Measurements from ENCODE around the gene LRBA. TPM values are rescaled to one million over a fixed set of nuclear protein-coding genes. Genes with fewer than 3 reads are reported as not detected.
A peak's percentile ranks its signal among the peaks of the same experiment; 100 is the strongest.

Gene LRBA
- polyA plus RNA-seq, 1 of the 3 experiments (the other 2 are of a cell fraction), result 11.4 TPM

GRCh38 chr4:150411520-150411919 lies 603.6 kb downstream of the LRBA start (continued):
- TF ChIP-seq FOXJ3 (CRISPR knock-in tag; IDR thresholded peaks at IDR 0.05) (peak; percentile 82), PBX3 (IDR thresholded peaks at IDR 0.05) (peak; percentile 72), NRF1 (IDR thresholded peaks at IDR 0.05; ENCODE audit: low read depth, low read length) (no peak), EZH2phosphoT487 (IDR thresholded peaks at IDR 0.05; ENCODE audit: borderline replicate concordance, low read depth) (no peak), RCOR1 (IDR thresholded peaks at IDR 0.05; ENCODE audit: low read length) (peak; percentile 91), POLR2AphosphoS5 (IDR thresholded peaks at IDR 0.05; ENCODE audit: low read depth, low read length) (0 out of 2 replicates have a peak, but pooled peaks have one; percentile 25), MAX (IDR thresholded peaks at IDR 0.05; ENCODE audit: low read depth) (no peak), TEAD4 (IDR thresholded peaks at IDR 0.05; ENCODE audit: borderline replicate concordance, insufficient read depth) (no peak), TCF12 (IDR thresholded peaks at IDR 0.05) (peak; percentile 74)

- no peaks in the 10 kb centered on the region for H3F3A ChIP-seq (replicated peaks; ENCODE audit: insufficient read depth)
- no peak overlapping the region for H3K4me3 ChIP-seq (ENCODE audit: low read depth in 2 of 2, low read length in 1 of 2)
- 45% methylated on average over 5 of the region's 5 CpGs for WGBS (ENCODE audit: low lambda C conversion rate)
- peak; percentile 60 for DNase-seq
- H3K9me3 ChIP-seq, result no peaks in the 10 kb centered on the region
- no peaks in the 10 kb centered on the region for H4K20me1 ChIP-seq (ENCODE audit: insufficient read depth)
- H3K4me2 ChIP-seq, result no peak overlapping the region
- H3K9ac ChIP-seq, result no peak overlapping the region
- ChIA-PET POLR2A (no interaction called here), CTCF (interaction anchor here (0.8 kb wide), 1 partner anchor 92 kb away, joined by 3 read pairs; no protein-coding TSS in a partner anchor)
- H2AFZ ChIP-seq (ENCODE audit: low read depth), result no peak overlapping the region
- H3K4me1 ChIP-seq (ENCODE audit: control insufficient read depth in 1 of 2, insufficient read depth in 2 of 2, low read depth in 1 of 2, low read length in 1 of 2), result peaks cover 0 to 5% of the 10 kb centered on the region in 2 experiments; a peak in 2 of 4 replicates
- H3K27ac ChIP-seq (ENCODE audit: low read depth in 2 of 2, low read length in 1 of 2), result no peak overlapping the region
- no peaks in the 10 kb centered on the region for H3K27me3 ChIP-seq (ENCODE audit: insufficient read depth)
- H3K79me2 ChIP-seq (ENCODE audit: insufficient read depth), result no peaks in the 10 kb centered on the region
- H3K36me3 ChIP-seq (replicated peaks in 1 of 2; ENCODE audit: control insufficient read depth in 1 of 2, insufficient read depth in 2 of 2, low read length in 1 of 2), result no peaks in the 10 kb centered on the region
- no peaks in the 10 kb centered on the region for H3K9me2 ChIP-seq
- TF ChIP-seq USF2 (IDR thresholded peaks at IDR 0.05; ENCODE audit: borderline replicate concordance, low read depth, low read length), result no peak
- TF ChIP-seq RAD21 (IDR thresholded peaks at IDR 0.05; ENCODE audit: low read length), result peak; percentile 21; the same call in 1 of the 2 replicates
- TF ChIP-seq ZBTB33 (IDR thresholded peaks at IDR 0.05; ENCODE audit: borderline replicate concordance, low read depth), result no peak
- peak; percentile 81 for TF ChIP-seq RCOR1 (IDR thresholded peaks at IDR 0.05; ENCODE audit: low read length)
- TF ChIP-seq EZH2phosphoT487 (IDR thresholded peaks at IDR 0.05; ENCODE audit: borderline replicate concordance, low read depth), result no peak
- TF ChIP-seq IRF3 (IDR thresholded peaks at IDR 0.05; ENCODE audit: low read depth, low read length), result no peak
- no peak for TF ChIP-seq POLR2AphosphoS5 (IDR thresholded peaks at IDR 0.05; ENCODE audit: low read depth, low read length)
- no peak for TF ChIP-seq USF1 (IDR thresholded peaks at IDR 0.05; ENCODE audit: borderline replicate concordance, low read depth)
- TF ChIP-seq MXI1 (IDR thresholded peaks at IDR 0.05; ENCODE audit: low read depth, low read length), result peak; percentile 31; the same call in 1 of the 2 replicates
- TF ChIP-seq GATA2 (CRISPR knock-in tag; IDR thresholded peaks at IDR 0.05), result peak; percentile 49; the same call in 1 of the 2 replicates
- TF ChIP-seq GABPA (IDR thresholded peaks at IDR 0.05; ENCODE audit: low read depth), result no peak
- no peak for TF ChIP-seq CTCF (IDR thresholded peaks at IDR 0.05)
These were observed 612.2 kb downstream of the LRBA start for GRCh38 chr4:150402871-150403272.

Measured in SK-N-SH (cell line).